HEK293 (cell line): ENCODE data around the gene PRR5.

ENCODE experiments used
- CTCF ChIA-PET: fragments of 350-600 bp; formaldehyde crosslinking; extraction: SDS; loops from one replicate; lab custom pipeline; 2021; ENCODE audit warnings: antibody characterized with exemption; lab: Yijun Ruan, JAX
- POLR2A ChIA-PET: fragments of 300-600 bp; formaldehyde crosslinking; extraction: SDS; loops from one replicate; lab custom pipeline; 2020; ENCODE audit warnings: antibody characterized with exemption, inconsistent platforms; lab: Yijun Ruan, JAX
- H3K27ac ChIP-seq: fragments of 200-500 bp; sonication (Bioruptor generic); 2 replicates; pipeline ENCODE4 v1.5.1; 2014; ENCODE audit warnings: low read depth, low read length, control low read depth, inconsistent platforms; ENCODE audit errors: extremely low read depth
- H3K36me3 ChIP-seq, 2 experiments: fragments of 200-500 bp in 1 of 2; sonication (Bioruptor generic) in 1 of 2; 1 replicate in 1 of 2; 2 replicates in 1 of 2; pipeline ENCODE4 v1.5.1; 2014 to 2017; ENCODE audit warnings: inconsistent platforms in 2 of 2, low read length in 2 of 2; ENCODE audit not compliant: control insufficient read depth in 2 of 2, insufficient read depth in 1 of 2
- H3K4me1 ChIP-seq: fragments of 200-500 bp; sonication (Bioruptor generic); 2 replicates; pipeline ENCODE4 v1.5.1; 2014; ENCODE audit warnings: mild to moderate bottlenecking, low read length, inconsistent platforms; ENCODE audit not compliant: control insufficient read depth, insufficient read depth
- H3K4me3 ChIP-seq: 2 replicates; pipeline ENCODE4 v1.5.1; 2011; ENCODE audit warnings: low read depth, mild to moderate bottlenecking, control low read depth, low read length, moderate library complexity
- H3K9me3 ChIP-seq: fragments of 200-500 bp; sonication (Bioruptor generic); 2 replicates; pipeline ENCODE4 v1.5.1; 2014; ENCODE audit warnings: low read depth, low read length, inconsistent platforms; ENCODE audit not compliant: control insufficient read depth, insufficient read depth
- HIC1 ChIP-seq: fragments of 450-650 bp; formaldehyde crosslinking; IDR thresholded peaks from 2 replicates; pipeline ENCODE4 v1.5.1; 2016; ENCODE audit warnings: missing biosample characterization, missing genetic modification characterization
- KLF7 ChIP-seq: fragments of 450-650 bp; formaldehyde crosslinking; IDR thresholded peaks from 2 replicates; pipeline ENCODE4 v1.5.1; 2016; ENCODE audit warnings: missing biosample characterization, missing genetic modification characterization, borderline replicate concordance
- PRDM4 ChIP-seq: fragments of 450-650 bp; formaldehyde crosslinking; IDR thresholded peaks from 2 replicates; pipeline ENCODE4 v1.5.1; 2017; ENCODE audit warnings: missing biosample characterization, missing genetic modification characterization
- SP2 ChIP-seq: fragments of 450-650 bp; formaldehyde crosslinking; IDR thresholded peaks from 2 replicates; pipeline ENCODE4 v1.5.1; 2016; ENCODE audit warnings: missing biosample characterization, missing genetic modification characterization
- YY1 ChIP-seq: fragments of 450-650 bp; formaldehyde crosslinking; IDR thresholded peaks from 2 replicates; pipeline ENCODE4 v1.5.1; 2018; ENCODE audit warnings: missing biosample characterization, missing genetic modification characterization
- ZBTB11 ChIP-seq: fragments of 450-650 bp; formaldehyde crosslinking; conservative IDR thresholded peaks from 2 replicates; pipeline ENCODE4 v1.5.1; 2016; ENCODE audit warnings: low read depth, missing biosample characterization, missing genetic modification characterization
- ZNF18 ChIP-seq: fragments of 450-650 bp; formaldehyde crosslinking; IDR thresholded peaks from 2 replicates; pipeline ENCODE4 v1.5.1; 2016; ENCODE audit warnings: missing biosample characterization, missing genetic modification characterization
- ZNF2 ChIP-seq: fragments of 450-650 bp; formaldehyde crosslinking; IDR thresholded peaks from 2 replicates; pipeline ENCODE4 v1.5.1; 2016; ENCODE audit warnings: missing biosample characterization, missing genetic modification characterization
- ZNF26 ChIP-seq: fragments of 450-650 bp; formaldehyde crosslinking; IDR thresholded peaks from 2 replicates; pipeline ENCODE4 v1.5.1; 2016; ENCODE audit warnings: missing biosample characterization, missing genetic modification characterization
- ZNF514 ChIP-seq: fragments of 450-650 bp; formaldehyde crosslinking; IDR thresholded peaks from 2 replicates; pipeline ENCODE4 v1.5.1; 2016; ENCODE audit warnings: missing biosample characterization, missing genetic modification characterization
- ZNF639 ChIP-seq: fragments of 450-650 bp; formaldehyde crosslinking; IDR thresholded peaks from 2 replicates; pipeline ENCODE4 v1.5.1; 2016; ENCODE audit warnings: missing biosample characterization, missing genetic modification characterization
- ZNF670 ChIP-seq: fragments of 450-650 bp; formaldehyde crosslinking; IDR thresholded peaks from 2 replicates; pipeline ENCODE4 v1.5.1; 2016; ENCODE audit warnings: missing biosample characterization, missing genetic modification characterization, low read depth

Gene PRR5

GRCh38 chr22:44724859-44725258 is 22.9 kb downstream of the PRR5 start (continued):
- TF ChIP-seq PRDM4 (tag by site-specific recombination) (no peak), ZNF670 (no peak), YY1 (no peak), ZNF18 (tag by site-specific recombination) (no peak), ZNF514 (tag by site-specific recombination) (no peak)

- ChIA-PET POLR2A (no interaction called here), CTCF (no interaction called here)
- Histone ChIP-seq H3K4me1 (no peaks in the 10 kb centered on the region), H3K36me3 (peaks cover 0 to 27% of the 10 kb centered on the region in 2 experiments; a peak in 1 of 3 replicates), H3K27ac (no peak overlapping the region), H3K4me3 (no peak overlapping the region), H3K9me3 (no peaks in the 10 kb centered on the region)
- TF ChIP-seq ZNF670 (no peak), HIC1 (no peak), SP2 (no peak), ZNF26 (no peak), ZNF2 (tag by site-specific recombination) (no peak), ZBTB11 (tag by site-specific recombination) (no peak), ZNF639 (tag by site-specific recombination) (no peak), KLF7 (tag by site-specific recombination) (no peak)
Measured at GRCh38 chr22:44726439-44726838, 24.4 kb downstream of the PRR5 start.
